LNCAP (cell line): ENCODE data around the gene TMEM106C.

ENCODE experiments used
- TF ChIP-seq, protein P1 (sequence below): fragments of 450-650 bp; IDR thresholded peaks from 2 replicates; pipeline ENCODE4 v1.5.1; 2017; ENCODE audit warnings: mild to moderate bottlenecking

Gene TMEM106C

DNA sequence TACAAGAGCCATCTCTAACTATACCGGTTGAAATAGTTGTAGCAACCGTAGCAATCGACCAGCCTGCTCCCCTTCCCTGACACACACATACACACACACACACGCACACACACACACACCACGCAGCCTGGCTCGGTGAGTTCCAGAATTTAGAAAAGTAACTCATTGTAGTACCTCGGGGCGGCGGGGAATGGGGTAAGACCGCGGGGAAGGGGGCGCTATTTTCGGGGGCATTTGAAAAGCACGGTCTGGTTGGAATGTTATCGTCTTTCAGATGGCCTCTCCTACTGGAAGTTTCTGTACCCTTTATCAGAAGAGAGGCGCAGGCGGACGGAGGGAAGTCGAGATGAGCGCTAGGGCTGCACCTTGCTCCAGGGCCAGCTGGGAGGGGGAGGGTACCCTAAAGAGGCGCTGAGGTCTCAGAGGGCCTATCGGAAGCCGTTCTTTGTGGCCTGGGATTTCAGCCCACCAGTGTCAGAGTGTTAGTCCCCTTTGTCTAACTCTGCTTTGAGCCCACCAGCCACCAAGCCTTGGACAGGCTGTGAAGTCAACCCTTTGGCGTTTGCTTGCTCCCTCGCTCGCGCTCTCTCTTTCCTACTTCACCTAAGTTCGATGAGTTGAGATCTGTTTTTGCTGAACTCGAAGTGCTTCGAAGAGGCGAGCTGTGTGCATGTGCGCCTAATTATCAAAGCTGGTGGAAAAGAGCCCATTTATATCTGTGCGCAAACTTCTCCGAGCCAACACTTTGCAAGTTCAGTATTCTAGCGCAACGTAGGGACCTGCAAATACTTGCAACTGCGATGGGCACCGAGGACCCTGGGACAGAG, 40.0 kb downstream of the TMEM106C start:
- TF ChIP-seq, protein P1, sequence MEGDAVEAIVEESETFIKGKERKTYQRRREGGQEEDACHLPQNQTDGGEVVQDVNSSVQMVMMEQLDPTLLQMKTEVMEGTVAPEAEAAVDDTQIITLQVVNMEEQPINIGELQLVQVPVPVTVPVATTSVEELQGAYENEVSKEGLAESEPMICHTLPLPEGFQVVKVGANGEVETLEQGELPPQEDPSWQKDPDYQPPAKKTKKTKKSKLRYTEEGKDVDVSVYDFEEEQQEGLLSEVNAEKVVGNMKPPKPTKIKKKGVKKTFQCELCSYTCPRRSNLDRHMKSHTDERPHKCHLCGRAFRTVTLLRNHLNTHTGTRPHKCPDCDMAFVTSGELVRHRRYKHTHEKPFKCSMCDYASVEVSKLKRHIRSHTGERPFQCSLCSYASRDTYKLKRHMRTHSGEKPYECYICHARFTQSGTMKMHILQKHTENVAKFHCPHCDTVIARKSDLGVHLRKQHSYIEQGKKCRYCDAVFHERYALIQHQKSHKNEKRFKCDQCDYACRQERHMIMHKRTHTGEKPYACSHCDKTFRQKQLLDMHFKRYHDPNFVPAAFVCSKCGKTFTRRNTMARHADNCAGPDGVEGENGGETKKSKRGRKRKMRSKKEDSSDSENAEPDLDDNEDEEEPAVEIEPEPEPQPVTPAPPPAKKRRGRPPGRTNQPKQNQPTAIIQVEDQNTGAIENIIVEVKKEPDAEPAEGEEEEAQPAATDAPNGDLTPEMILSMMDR: no peak

DNA sequence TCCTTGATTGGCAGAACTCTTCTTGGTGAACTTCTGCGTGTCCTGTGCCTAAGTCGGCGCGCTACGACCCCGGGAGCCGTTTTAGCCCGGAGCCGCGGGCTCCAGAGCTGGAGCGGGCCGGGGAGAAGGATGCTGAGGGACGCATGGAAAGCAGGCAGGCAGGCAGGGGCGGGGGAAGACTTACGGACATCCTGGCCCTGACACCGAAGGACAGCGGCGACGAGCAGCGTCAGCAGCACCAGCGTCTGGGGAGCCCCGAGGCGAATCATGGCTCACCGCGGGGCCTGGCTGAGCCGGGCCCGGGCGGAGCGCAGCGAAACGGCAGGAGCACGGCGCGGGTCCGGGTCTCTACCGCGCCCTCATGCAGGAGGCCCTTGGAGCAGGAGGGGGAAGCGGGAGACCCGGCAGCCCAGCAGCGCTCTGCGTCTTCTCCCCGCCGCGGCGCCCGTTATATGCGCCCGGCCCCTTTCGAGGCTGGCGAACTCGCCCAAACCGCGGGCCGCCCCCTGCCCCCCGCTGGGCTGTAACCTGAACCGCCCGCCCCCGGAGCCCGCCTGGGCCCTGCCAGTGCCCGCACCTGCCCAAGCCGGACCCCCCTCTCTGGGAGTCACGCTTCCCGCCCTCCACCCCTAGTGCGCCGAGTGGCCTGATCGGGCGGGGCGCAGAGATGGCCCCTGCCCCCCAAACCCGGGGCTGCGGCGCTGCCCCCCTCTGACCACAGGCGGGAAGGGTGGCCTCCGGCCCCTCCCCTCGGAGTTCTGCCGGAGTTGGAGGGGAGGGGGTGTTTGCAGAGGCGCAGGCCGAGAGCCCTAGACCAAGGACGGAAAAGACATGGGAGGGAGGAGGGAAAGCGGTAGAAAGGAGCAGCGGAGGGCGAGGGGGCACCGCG, 40.9 kb downstream of the TMEM106C start, which contains the start of gene COL2A1:
Gene COL2A1 (minus strand): TSS at position 424 of the 889 bp plus-strand sequence. CDS start 155 bp downstream, at position 269.
- TF ChIP-seq, protein P1: no peak

DNA sequence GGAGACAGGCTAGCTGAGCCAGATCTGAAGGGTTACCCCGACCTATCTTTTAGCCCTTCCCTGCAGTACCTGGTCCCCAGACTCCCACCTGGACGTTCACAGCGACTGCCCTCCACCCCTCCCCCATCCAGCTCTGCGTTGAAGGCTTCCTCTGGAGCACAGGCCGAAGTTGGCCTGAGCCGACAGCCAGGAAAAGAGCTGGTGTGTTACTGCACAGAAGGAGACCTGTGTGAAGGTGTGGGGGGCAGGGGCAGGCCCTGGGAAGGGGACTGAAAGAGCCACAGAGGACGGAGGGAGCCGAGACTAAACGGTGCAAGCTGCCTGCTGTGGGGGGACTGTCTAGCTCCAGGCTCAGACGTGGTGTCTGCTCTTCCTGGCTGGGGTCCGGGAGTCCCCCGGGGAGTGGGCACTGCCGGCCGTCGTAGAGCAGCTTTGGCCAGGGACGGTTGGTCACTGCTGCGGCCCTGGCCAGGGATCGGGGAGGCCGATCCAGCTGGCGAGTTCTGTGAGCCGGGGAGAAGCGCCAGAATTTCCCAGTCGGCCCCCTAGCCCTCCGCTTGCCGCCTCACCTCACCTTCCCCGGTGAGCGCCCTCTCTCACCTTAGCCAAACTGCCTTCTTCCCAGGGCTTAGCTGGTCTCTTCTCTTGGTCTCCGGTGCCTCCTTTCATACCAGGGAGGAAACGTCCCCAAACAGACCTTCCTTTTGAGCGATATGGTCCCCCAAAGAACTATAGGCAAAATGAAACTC, 41.8 kb downstream of the TMEM106C start:
- TF ChIP-seq, protein P1: no peak

DNA sequence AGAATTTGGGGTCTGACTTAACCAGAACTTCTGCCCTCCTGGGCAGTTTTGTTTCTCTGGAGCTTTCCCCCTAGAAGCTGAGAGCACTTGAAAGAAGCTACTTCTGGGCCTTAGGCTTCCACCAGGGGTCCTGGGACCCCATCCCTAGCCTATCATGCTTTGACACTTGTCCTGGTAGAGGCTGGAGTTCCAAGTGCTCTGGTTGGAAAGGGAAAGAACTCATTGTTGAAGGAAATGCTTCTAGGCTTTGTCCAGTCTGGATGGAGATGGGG, 42.3 kb downstream of the TMEM106C start:
- TF ChIP-seq, protein P1: no peak

DNA sequence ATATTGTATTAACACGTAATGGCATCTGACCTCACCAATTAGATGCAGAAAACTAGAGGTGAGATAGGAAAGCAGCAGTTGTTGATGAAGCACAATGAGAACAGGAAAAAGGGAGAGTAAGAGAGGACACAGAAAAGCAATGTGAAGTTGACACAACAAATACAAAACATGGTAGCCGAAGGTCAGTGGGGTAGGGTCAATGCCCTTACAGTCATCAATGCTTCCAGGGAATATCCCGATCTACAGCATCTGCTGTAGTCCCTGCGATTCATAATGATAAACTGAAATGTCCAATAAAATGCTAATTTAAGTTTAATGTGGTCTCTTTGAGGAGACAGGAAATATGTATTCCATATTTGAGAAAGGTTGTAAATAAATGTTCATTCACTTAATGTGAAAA, 43.8 kb downstream of the TMEM106C start:
- TF ChIP-seq, protein P1: no peak

DNA sequence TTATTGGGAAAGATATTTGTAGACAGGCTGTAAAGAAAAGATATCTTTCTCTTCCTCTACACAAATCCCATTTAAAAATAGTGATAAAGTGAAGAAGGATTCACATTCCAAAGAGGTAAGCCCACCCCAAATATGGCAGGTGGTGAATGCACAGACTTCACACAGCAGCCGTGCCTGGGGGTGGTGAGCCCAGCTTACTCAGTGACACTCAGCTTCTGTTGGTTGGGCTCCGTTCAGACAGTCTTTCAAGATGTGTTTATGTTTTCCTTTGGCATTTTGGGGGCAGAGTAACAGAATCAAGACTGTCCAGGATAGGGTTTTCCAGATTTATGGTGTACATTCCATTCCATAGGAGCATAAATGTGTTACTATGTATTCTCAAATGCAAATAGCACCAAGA, 45.0 kb downstream of the TMEM106C start:
- TF ChIP-seq, protein P1: no peak

DNA sequence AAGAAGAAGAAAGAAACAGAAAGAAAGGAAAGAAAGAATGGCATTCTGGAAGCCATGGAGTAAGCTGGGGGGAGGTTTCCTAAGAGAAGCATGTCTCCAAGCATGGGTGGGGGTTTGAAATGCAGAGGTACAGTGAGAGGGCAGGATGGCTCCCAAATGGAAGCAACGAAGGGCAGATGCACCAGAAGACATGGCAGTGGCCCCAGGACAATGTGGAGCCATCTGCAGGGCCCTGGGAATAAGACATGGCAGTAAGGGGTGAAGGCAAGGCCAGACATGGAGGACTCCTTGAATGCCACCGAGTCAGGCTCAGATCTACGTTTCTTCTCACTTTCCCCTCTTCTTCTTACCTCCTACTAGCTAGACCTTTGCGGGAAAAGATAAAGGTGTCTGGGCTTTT, 45.6 kb downstream of the TMEM106C start:
- TF ChIP-seq, protein P1: no peak
